K562 (cell line): Measurements from ENCODE around the gene AMDHD1.

ENCODE experiments used
- E2F8 ChIP-seq: fragments of 450-650 bp; IDR thresholded peaks from 2 replicates; pipeline ENCODE4 v1.7.1; 2018; ENCODE audit warnings: mild to moderate bottlenecking, low read depth; ENCODE audit not compliant: partially characterized antibody
- EHMT2 ChIP-seq: fragments of 450-650 bp; IDR thresholded peaks from 2 replicates; pipeline ENCODE4 v1.6.1; 2018; ENCODE audit warnings: antibody characterized with exemption
- HNRNPK ChIP-seq: fragments of 200-400 bp; formaldehyde crosslinking; IDR thresholded peaks from one replicate; pipeline ENCODE4 v1.6.1; 2018; ENCODE audit warnings: mild to moderate bottlenecking, low read depth, low read length; ENCODE audit not compliant: poor library complexity, severe bottlenecking
- KDM1A ChIP-seq, 2 experiments: fragments of 450-650 bp; IDR thresholded peaks; 2 replicates each; pipeline ENCODE4 v1.6.1; 2016; ENCODE audit warnings: mild to moderate bottlenecking in 2 of 2
- ZNF282 ChIP-seq: sonication (generic); formaldehyde crosslinking; IDR thresholded peaks from 2 replicates; pipeline ENCODE4 v1.8.1; 2023; ENCODE audit warnings: missing genetic modification reagents

DNA sequence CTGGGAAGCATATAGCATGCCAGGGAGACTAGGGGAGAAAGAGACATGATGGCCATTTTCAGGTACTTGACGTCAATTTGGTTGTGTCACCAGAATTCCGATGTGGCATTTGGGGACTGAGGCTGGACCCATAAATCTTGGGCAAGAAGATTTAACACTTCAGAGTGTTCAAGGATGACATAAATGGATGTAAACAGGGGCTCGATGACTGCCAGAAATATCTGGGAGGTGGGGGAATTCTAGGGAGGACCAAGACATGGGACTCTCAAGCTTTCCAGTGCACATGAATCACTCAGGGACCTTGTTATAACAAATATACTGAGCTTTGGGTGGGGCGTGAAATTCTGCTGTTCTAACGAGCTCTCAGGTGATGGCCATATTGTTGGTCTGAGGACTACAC lies 35.2 kb downstream of the AMDHD1 start:
- TF ChIP-seq HNRNPK, result no peak
- no peak for TF ChIP-seq KDM1A (IDR thresholded peaks at IDR 0.05)
- TF ChIP-seq EHMT2, result no peak
- no peak for TF ChIP-seq E2F8
- no peak for TF ChIP-seq ZNF282 (CRISPR knock-in tag)
